Fibroblast of skin of scalp (primary cell): ENCODE measurements around the gene ALOX5AP. TPM values are rescaled to one million over a fixed set of nuclear protein-coding genes. Genes with fewer than 3 reads are reported as not detected.

Source experiments
- DNase-seq: peaks from one replicate; pipeline ENCODE4 v3.0.0-alpha.2; 2013
- polyA plus RNA-seq, 2 experiments: library from polyadenylated mRNA; unstranded; fragments of 120-200 nt; gene quantifications; one replicate each; pipeline ENCODE4 v1.2.1, GENCODE V29; 2013; ENCODE audit not compliant: insufficient read length in 2 of 2

Gene ALOX5AP
- 0.49 TPM for polyA plus RNA-seq (2013, experiment 1 of 2; ENCODE audit: insufficient read length)
- 0.73 TPM for polyA plus RNA-seq (2013, experiment 2 of 2; ENCODE audit: insufficient read length)

DNA sequence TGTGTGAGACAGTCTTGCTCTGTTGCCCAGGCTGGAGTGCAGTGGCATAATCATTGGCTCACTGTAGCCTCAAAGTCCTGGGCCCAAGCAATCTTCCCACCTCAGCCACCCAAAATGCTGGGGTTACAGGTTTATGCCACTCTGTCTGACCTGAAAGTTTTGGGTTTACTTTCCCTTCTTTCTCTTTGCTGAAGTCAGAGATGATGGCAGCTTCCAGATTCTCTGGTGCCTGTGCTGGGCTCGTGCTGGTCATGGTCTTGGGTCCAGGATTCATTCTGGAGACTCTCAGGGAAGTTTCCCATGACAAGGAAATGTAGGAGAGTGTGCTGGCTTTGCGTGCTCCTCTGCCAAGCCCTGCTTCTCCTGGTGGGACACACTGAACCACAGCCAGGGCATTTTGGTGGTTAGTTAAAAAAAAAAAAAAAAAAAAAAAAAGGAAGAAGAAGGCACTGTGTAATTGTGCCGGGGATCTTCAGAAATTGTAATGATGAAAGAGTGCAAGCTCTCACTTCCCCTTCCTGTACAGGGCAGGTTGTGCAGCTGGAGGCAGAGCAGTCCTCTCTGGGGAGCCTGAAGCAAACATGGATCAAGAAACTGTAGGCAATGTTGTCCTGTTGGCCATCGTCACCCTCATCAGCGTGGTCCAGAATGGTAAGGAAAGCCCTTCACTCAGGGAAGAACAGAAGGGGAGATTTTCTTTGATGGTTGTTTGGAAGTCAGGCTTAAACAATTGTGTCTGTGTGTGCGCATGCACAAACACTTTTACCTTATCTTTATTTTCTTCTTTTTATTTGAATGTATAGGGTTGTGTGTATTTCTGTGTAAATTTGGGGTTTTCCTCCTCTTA lies at the start of gene ALOX5AP:
ALOX5AP (plus strand) TSS at position 519 of the 847 bp plus-strand sequence; CDS start at position 582, 63 bp downstream.
- DNase-seq = no peak

DNA sequence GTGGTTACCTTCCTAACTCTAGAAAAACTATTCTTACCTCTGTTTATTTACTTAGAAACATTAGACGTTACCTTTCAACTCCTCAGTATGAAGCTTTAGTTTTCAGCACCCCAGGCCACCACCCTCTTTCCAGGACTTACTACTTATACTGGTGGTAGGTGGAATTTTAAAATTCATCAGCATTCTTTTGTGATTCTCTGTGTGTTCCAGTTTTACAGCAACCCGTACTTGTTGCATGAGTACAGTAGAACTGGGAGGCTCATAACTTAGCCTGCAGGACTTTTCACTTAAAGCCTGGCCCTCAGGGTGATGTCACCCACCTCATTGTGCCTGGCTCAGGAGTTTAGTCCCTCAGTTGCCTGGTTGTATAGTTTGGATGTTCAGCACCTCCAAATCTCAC lies 49.4 kb upstream of the ALOX5AP start:
- no peak for DNase-seq

GRCh38 chr13:30687601-30688000 lies 47.7 kb upstream of the ALOX5AP start:
- DNase-seq = no peak

GRCh38 chr13:30689752-30690151 lies 45.6 kb upstream of the ALOX5AP start:
- DNase-seq = no peak

DNA sequence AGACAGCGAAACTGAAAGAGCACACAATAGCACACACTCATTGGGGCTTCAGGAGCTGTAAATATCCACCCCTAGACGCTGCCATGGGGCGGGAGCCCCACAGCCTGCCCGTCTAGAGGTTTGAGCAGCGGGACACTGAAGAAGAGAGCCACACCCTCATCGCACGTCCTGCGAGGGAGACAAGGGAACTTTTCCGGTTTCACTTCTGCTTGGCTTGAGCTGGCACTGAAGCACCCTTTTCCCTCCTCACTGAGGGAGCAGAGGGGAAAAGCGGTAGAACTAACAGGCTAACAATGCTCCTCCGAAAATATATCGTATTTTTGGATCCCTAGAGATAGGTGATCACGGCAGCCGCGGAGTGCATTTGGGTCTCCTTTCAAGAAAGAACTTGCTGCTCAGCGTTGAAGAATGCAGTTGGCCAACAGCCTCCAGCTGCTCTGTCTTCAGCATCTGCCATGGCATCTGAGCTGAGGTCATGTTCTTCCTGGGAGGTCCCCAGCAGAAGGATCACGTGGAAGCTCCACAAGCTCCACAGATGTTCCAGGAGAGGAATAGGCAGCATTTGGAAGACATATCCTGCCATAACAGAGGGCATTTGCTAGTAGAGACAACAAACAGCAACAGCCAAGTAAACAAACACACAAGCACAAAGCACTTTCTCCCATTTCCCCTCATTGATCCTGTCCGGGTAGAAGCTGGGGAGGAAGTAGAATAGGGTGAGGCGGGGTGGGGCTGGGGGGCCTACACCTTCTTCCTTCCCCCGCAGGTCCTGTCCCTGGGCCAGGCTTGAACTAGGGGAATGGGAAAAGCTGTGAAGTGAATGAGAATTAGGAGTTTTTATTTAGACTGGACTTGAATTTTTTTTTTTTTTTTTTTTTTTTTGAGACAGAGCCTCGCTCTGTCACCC lies 44.8 kb upstream of the ALOX5AP start:
- DNase-seq = peak; percentile 98

- no peak for DNase-seq
Observed at GRCh38 chr13:30692113-30692512, 43.2 kb upstream of the ALOX5AP start.

DNA sequence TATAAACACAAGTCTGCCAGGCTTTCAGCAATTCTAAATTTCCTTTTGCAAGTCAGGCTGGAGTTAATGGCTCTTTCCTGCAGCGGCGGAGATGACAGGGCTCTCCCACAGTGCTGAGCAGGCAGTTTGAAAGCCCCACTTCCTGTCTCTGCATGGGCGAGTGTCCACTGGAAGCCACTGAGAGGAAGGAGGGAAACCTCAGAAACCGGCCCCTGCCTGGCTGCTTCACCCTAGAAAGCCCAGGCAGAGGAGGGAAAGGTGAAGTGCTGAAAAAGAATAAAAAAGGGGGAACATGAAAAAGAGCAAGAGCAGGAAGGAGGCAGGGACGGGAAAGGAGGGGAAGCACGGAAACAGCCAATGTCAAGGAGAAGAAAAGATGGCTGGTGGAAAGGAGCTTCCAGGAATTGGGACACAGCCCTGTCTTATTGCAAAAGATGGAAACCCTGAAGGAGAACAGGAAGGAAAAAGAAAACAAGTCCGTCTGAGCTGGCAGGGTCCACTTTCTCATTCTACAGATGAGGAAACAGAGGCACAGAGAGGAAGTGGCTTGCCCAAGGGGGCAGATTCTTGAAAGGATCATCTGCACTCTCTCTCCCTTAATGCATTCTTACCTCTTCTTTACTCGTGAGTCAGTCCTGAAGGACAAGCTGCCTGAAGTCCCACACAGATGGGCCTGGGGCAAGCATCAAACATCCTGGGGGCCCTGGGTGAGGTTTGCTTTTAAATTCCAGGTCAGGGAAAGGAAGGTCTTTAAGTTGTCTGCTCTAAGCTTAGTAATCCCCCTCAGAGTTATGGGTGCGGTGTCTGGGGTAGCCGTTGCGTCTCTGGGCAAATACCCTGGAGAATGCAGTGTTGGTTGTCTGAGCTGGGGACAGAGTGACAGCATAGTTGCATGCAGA lies 38.8 kb upstream of the ALOX5AP start:
- DNase-seq = peak; percentile 55

DNA sequence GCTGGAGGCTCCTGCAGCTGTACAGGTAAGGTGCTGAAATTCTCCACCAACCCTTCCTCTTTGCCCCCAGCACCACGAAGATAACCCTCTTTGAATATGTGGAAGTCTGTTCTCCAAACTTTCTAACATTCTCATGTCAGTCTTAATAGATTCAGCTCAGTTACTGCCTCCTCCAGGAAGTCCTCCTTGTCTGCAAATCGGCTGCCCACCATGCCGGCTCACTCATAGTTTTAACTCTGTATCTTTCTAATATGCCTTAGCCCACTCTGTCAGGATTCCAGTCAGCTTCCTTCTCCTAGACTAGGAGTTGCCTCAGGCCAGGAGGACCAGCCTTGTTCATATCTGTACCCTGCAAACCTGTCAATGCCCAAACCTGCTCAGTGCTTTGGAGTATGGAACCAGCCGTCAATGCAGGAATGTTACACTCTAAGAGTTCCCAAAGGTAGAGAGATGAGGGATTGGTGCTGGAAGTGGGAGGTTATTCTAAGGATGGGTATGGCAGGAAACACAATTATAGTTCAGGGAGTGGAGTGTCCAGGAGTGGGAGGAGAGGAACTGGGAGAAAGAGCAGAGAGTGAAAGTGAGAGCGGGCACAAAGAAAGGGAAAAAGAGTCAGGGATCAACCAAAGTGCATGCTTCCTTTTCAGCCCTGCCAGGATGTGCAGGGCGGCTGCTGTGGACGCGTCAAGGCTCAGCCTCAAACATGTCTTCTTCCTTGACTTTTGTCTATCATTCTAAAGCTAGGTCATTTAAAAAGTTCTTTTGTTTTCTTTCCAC lies 38.0 kb upstream of the ALOX5AP start:
- DNase-seq = no peak

DNA sequence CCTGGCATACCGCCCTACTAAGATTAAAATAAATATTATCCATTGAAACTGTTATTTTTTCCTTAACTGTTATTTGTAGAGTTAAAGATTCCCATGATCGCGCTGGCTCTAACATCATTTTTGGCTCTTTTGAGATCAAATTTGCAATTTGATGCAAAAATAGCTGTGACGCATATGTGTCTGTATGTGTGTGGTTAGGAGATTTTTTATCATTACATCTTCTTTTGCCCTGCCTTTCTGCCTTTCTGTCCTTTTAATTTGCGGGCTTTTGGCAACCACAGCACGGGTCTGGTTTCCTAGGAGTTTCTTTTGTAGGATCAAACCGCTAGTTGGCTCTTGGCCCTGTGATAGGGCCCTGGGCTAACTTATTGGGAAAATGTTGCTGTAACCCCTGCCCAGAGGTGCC lies 37.3 kb upstream of the ALOX5AP start:
- DNase-seq = peak; percentile 76

GRCh38 chr13:30698488-30699005 lies 36.8 kb upstream of the ALOX5AP start:
- no peak for DNase-seq

DNA sequence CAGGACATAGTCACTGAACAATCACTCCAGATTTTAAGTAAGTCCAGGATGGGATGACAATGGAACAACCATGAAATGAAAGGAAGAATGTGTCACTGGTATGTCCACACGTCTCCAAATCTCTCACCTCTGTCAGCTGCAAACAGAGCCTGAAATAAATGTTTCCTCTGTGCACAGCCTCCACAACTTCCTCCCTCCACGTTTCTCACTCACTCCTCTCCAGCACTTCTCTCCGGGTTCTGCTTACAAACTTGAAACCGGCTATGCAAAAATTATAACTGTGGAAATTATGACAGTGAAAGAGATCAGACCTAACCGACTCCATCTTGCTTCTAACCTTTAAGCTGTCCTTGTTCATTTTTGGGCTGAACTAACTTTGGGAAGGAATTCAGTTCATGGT lies 35.0 kb upstream of the ALOX5AP start:
- DNase-seq = no peak

DNA sequence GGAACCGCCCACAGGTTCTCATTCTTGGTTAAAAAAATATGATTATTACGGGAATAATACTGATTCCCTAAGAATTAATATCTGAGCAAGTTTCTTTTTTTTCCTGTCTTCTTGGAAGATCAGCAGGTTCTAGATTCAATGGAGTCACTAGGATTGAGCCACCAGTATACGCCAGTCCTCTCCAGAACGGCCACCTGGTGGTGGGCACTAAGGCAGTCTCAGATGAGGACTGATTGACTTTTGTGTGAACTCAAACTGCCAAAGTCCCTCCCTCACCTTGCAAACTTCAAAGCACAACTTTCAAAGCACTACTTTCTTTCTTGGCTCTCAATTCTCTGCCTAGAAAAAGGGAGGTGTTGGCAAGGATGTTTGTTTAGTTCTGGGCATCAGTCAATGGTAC lies 33.3 kb upstream of the ALOX5AP start:
- DNase-seq = no peak

DNA sequence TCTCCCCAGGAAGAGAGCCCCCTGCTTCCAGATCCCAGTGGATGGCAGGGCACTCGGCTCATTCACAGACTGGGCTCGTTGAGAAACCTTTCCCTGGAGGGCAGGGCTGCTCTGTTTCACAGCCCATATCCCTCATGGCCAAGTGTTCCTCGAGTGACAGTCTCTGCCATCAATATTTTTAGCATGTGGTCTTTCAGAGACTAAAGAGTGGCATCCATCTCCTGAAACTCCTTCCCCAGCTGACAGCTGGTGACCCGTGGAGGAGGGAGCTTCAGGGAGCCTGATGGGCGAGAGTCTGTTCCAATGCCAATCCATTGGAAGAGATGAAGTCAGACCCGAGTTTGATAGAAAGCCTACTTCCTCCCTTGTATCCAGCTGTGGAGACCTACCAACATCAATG lies 30.7 kb upstream of the ALOX5AP start:
- DNase-seq = no peak

DNA sequence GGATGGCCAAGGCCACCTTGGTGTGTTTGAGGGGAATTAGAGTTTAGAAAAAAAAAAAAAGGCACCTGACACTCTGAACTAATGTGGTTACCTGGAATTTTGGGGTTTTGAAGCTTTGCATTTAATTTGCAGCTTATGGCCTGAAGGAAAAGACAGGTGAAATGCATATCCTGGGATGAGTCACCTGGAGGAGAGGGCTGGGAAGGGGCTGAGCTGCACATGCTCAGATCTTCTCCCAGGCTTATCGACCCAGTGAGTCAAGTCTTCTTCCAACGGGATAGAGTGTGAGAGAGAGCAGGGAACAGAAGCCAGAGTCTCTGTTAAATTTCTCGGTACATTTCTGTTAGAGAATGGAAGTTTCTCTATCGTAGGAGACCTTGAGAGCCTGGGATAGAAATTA lies 29.7 kb upstream of the ALOX5AP start:
- no peak for DNase-seq

DNA sequence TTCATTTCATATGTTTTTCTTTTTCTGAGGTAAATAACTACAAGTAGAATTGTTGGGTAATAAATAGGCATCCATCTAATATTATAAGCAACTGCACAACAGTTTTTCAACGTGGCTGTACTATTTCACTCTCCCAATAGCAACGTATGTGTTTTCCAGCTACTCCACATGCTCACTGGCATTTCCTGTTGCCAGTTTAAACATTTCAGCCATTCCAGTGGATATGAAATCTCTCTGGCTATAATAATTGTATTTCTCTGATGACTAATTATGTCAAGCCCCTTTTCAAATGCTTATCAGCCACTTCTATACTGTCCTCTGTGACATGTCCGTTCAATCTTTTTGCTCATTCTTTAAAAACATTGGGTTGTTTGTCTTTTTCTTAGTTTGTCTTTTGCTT lies 26.8 kb upstream of the ALOX5AP start:
- peak; percentile 78 for DNase-seq

GRCh38 chr13:30710442-30710841 lies 24.9 kb upstream of the ALOX5AP start:
- no peak for DNase-seq

GRCh38 chr13:30711375-30711774 lies 24.0 kb upstream of the ALOX5AP start:
- peak; percentile 18 for DNase-seq

DNA sequence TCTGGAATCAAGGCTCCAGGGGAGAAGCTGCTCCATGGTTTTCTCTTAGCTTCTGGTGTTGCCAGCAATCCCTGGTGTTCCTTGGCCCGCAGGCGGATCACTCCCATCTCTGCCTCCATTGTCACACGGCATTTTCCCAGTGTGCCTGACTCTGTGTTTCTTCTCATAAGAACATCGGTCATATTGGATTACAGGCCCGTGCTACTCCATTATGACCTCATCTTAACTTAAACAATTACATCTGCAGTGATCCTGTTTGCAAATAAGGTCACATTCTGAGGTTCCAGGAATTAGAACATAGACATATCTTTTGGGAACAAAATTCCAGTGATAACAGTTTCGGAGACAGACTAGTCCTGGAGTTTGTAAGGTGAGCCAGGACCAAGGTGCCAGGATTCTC lies 23.5 kb upstream of the ALOX5AP start:
- no peak for DNase-seq

DNA sequence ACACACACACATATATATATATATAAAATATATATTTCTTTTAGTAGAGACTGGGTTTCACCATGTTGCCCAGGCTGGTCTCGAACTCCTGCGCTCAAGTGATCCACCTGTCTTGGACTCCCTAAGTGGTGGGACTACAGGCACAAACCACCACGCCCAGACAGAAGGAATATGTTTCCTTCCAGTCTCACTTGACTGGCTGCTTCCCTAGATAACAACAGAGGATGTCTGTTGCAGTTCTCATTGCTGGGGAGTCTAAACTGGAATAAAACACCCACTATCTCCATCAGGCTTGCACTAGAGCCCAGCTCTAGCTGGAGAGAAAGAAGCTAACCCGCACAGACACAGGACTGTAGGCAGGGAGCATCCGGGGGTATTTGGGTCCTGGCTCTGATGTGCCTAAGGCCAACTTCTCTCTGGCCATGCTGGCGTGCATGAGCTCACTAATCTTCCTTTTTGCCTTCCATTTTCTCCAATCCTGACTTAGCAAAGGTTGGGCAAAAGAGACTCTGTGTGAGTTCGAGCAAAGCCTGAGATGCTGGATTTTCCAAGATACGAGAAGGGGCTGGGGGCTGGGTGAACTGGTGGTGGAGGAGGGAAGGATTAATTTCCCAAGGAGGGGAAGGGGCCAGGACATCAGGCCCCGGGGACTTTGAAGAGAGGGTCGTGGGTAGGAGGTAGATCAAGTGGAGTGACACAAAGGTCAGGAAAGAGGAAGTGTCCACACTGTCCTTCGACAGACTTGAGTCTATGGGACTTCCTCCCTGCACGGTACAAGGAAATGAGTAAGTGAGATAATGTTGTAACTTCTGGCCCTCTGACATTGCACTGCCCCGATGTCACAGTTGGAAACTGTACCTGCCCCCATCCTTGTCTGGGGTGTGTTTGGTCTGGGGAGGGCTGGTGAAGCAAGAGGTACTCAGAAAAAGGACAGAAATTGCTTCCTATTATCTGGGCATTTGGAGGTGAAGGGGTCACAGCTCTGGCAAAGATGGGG lies 22.5 kb upstream of the ALOX5AP start:
- DNase-seq = no peak
